Coronary artery (tissue), 2 donors: Measurements from ENCODE around the gene HVCN1.
"Not testable (repeated sequence)": the region's sequence is repeated elsewhere in the genome, so short reads cannot be mapped to it uniquely, and the experiment has no call there.

Experiments
- DNase-seq: peaks from one replicate; pipeline ENCODE4 v3.0.0-alpha.2; 2017; ENCODE audit warnings: low spot score
- H3K27ac ChIP-seq, 2 donors: fragments of 200-600 bp; sonication (generic); one replicate each; pipeline ENCODE4 v1.5.1; 2016 to 2019
- H3K4me3 ChIP-seq: fragments of 200-600 bp; sonication (generic); 2 replicates; pipeline ENCODE4 v1.5.1; 2016; ENCODE audit warnings: mild to moderate bottlenecking, moderate library complexity
- TF ChIP-seq, protein P1 (sequence below): fragments of 200-600 bp; sonication (generic); IDR thresholded peaks from one replicate; pipeline ENCODE4 v1.5.1; 2019; ENCODE audit warnings: antibody characterized with exemption

Gene HVCN1

DNA sequence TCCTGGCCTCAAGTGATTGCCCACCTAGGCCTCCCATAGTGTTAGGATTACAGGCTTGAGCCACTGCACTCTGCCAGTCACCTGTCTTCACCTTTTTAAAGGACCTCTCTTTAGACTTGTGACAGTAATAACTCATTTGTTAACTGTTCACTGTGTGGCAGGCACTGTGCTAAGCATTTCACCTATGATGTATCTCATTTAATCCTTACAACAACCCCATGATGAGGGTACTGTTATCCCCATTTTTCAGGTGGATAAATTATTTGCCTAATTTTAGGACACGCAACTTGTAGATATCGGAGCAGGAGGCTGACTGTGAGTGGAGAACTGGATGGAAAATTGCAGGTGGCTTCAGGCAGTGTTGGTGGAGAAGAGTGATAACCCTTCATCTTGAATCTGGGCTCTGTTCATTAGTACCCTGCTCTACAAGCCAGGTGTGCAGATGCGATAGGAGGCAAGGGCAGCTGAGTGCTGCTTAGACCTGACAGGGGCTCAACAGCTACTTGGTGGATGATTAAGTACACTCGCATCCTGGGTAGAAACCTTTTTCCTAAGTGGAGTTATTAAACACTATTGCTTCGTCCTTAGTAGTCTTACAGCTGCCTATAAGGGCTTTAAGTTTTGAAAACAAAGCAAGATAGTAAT is 72.3 kb downstream of the HVCN1 start:
- DNase-seq = no peak
- H3K27ac ChIP-seq = no peak overlapping the region
- H3K4me3 ChIP-seq = no peak overlapping the region
- TF ChIP-seq, protein P1, sequence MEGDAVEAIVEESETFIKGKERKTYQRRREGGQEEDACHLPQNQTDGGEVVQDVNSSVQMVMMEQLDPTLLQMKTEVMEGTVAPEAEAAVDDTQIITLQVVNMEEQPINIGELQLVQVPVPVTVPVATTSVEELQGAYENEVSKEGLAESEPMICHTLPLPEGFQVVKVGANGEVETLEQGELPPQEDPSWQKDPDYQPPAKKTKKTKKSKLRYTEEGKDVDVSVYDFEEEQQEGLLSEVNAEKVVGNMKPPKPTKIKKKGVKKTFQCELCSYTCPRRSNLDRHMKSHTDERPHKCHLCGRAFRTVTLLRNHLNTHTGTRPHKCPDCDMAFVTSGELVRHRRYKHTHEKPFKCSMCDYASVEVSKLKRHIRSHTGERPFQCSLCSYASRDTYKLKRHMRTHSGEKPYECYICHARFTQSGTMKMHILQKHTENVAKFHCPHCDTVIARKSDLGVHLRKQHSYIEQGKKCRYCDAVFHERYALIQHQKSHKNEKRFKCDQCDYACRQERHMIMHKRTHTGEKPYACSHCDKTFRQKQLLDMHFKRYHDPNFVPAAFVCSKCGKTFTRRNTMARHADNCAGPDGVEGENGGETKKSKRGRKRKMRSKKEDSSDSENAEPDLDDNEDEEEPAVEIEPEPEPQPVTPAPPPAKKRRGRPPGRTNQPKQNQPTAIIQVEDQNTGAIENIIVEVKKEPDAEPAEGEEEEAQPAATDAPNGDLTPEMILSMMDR = no peak

DNA sequence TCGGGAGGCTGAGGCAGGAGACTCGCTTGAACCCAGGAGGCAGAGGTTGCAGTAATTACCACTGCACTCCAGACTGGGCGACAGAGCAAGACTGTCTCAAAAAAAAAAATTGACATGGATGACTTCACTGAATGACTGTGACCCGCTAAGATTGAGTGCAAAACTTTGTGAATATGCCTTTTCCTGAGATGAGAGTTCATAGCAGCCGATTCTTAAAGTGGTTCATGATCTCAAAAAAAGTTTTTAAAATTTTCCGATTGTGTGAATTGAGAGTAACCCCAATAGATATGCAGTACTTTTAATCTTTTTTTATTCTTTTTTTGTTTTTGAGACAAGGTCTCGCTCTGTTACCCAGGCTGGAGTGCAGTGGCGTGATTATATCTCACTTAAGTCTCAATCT is 73.7 kb downstream of the HVCN1 start:
- no peak overlapping the region for H3K4me3 ChIP-seq
- no peak overlapping the region for H3K27ac ChIP-seq
- no peak for DNase-seq
- TF ChIP-seq, protein P1 = no peak

DNA sequence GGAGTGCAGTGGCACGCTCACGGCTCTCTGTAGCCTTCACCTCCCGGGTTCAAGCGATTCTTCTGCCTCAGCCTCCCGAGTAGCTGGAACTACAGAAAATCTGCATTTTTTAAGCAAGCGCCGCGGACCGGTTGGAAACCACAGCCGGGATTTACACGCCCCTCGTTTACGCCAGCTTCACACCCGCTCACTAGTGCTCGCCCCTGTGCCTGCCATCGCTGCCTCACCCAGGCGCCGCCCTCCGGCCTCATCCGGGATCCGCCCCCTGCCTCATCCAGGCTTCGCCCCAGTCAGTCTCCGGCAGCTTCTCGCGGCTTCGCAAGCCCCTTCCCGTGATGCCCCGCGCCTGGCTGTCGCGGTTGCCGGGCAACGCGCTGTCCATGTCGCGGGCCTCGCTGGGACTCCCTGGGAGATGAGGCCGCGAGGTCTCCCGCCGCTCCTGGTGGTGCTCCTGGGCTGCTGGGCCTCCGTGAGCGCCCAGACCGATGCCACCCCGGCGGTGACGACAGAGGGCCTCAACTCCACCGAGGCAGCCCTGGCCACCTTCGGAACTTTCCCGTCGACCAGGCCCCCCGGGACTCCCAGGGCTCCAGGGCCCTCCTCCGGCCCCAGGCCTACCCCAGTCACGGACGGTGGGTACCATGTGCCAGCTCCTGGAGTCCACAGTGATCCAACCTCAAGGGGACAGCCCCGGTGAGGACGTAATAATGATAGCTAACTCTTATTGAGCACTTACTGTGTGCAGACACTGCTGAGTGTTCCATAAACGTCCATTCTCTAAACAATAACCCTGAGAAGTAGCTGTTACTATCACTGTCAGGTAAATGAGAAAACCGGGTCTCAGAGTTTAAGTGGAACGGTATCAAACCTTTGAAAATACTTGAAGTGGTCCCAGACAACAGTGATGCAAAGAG is 74.9 kb downstream of the HVCN1 start, which contains the start of gene TCTN1:
TCTN1 (plus strand) TSS at position 359 of the 914 bp plus-strand sequence; CDS start at position 413, 54 bp downstream.
- peak within 1 kb of the TSS; percentile 58 to 85 for H3K27ac ChIP-seq
- DNase-seq = peak; percentile 99
- peak within 1 kb of the TSS; percentile 85 for H3K4me3 ChIP-seq
- TF ChIP-seq, protein P1 = no peak

DNA sequence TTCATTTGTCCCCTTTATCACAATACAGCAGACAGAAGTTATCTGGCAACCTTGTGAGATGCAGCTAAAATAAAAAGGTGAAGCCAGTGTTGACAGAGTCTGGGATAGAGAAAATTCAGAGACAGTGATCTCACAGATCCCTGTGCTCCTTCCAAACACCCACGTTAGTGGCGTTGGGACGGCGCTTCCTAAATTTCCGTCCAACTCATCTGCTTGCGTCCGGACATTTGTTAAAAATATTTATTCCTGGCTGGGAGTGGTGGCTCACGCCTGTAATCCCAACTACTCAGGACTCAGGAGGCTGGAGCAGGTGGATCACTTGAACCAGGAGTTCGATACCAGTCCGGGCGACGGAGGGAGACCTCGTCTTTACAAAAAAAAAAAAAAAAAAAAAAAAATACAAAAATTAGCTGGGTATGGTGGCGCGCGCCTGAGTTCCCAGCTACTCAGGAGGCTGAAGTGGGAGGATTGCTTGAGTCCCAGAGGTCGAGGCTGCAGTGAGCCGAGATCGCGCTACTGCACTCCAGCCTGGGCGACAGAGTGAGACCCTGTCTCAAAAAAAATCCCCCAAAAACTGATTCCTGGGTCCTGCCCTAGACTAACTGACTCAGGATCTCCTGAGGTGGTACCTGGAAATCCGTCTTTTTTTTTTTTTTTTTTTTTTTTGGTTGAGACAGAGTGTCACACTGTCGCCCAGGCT is 75.7 kb downstream of the HVCN1 start:
- H3K27ac ChIP-seq = peak overlapping the region; percentile 58 to 85
- peak overlapping the region; percentile 85 for H3K4me3 ChIP-seq
- no peak for DNase-seq
- TF ChIP-seq, protein P1 = no peak

DNA sequence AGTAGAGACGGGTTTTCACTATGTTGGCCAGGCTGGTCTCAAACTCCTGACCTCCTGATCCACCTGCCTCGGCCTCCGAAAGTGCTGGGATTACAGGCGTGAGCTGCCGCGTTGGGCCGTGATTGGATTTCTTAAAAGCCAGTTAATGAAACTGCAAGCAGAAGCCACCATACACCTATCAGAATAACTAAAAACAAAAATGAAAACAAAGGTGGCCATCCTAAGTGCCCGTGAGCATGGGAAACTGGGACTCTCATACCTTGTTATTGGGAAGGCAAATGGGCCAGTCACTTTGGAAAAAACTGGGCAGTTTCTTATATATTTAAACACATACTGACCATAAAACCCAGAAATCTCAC is 82.7 kb downstream of the HVCN1 start:
- no peak for DNase-seq
- TF ChIP-seq, protein P1 = no peak
- no peak overlapping the region for H3K4me3 ChIP-seq
- H3K27ac ChIP-seq = peak overlapping the region in 1 of 2 donors; percentile 59

DNA sequence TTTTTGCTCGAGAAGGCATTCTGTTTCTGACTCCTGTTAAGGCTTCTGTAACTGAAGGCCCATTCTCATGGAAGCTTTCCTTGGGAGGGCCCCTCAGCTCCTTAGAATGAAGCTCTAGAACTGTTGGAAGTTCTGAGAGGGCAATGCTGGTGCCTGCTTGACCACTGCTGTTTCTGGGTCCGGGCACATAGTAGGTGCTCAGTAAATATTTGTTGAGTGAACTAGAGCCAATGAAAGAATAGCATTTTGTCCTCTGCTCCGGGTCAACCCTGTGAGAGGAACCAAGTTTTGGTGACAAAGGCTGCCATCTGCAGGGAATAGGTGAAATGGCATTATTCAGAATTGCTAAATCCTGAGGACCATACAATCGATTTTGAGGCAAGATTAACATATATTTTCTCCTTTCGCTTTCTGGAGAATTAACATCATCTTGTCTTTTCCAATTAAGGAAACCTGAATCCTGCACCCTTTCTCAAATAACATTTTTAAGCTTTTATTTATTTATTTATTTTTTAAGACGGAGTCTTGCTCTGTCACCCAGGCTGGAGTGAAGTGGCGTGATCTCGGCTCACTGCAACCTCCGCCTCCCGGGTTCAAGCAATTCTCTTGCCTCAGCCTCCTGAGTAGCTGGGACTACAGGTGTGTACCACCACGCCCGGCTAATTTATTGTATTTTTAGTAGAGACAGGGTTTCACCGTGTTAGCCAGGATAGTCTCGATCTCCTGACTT is 86.7 kb downstream of the HVCN1 start:
- H3K27ac ChIP-seq, DNase-seq: not testable (repeated sequence)

More for the DNA sequence above, 86.7 kb downstream of the HVCN1 start:
- TF ChIP-seq, protein P1 = peak; percentile 20
- H3K4me3 ChIP-seq = not testable (repeated sequence)
